WI38 (cell line): ENCODE results near the gene HDAC7.

Experiments used
- H3K4me3 ChIP-seq: 2 replicates; pipeline ENCODE4 v1.5.1; 2011; ENCODE audit warnings: low read depth, mild to moderate bottlenecking, control low read depth, low read length
- CTCF ChIP-seq: IDR thresholded peaks from 2 replicates; pipeline ENCODE4 v1.5.1; 2012; ENCODE audit warnings: low read depth, mild to moderate bottlenecking, control low read depth, low read length

The HDAC7 gene

GRCh38 chr12:47828008-47828975, 8.6 kb upstream of the HDAC7 start:
- TF ChIP-seq CTCF = no peak

GRCh38 chr12:47825173-47825639, 5.5 kb upstream of the HDAC7 start:
- no peak for TF ChIP-seq CTCF

More at GRCh38 chr12:47828008-47828975, 8.6 kb upstream of the HDAC7 start:
- no peak overlapping the region for H3K4me3 ChIP-seq

GRCh38 chr12:47824635-47825034, 4.9 kb upstream of the HDAC7 start:
- TF ChIP-seq CTCF = no peak
- H3K4me3 ChIP-seq = no peak overlapping the region

More at GRCh38 chr12:47825173-47825639, 5.5 kb upstream of the HDAC7 start:
- no peak overlapping the region for H3K4me3 ChIP-seq

GRCh38 chr12:47824198-47824597, 4.5 kb upstream of the HDAC7 start:
- H3K4me3 ChIP-seq = no peak overlapping the region
- TF ChIP-seq CTCF = no peak

- no peak overlapping the region for H3K4me3 ChIP-seq
- TF ChIP-seq CTCF = no peak
Observed at GRCh38 chr12:47823422-47824086, 3.9 kb upstream of the HDAC7 start.

- TF ChIP-seq CTCF = no peak
- H3K4me3 ChIP-seq = no peak overlapping the region
Observed at GRCh38 chr12:47822863-47823262, 3.2 kb upstream of the HDAC7 start.

GRCh38 chr12:47822401-47822800, 2.7 kb upstream of the HDAC7 start:
- no peak for TF ChIP-seq CTCF
- no peak overlapping the region for H3K4me3 ChIP-seq
